Adrenal gland (tissue), 12 donors: ENCODE measurements around the gene ERBB2. TPM values are rescaled to one million over a fixed set of nuclear protein-coding genes. Genes with fewer than 3 reads are reported as not detected.
"Not testable (repeated sequence)": the region's sequence is repeated elsewhere in the genome, so short reads cannot be mapped to it uniquely, and the experiment has no call there.

Source experiments
- DNase-seq, 7 donors: peaks; one replicate each; pipeline ENCODE4 v3.0.0-alpha.2; 2019 to 2020
- H3K27ac ChIP-seq, 5 donors: fragments of 200-600 bp; sonication (generic) in 4 of 5; 1 replicate in 3 of 5; 2 replicates in 2 of 5; pipeline versions ENCODE4 v1.5.1 to v1.8.0; 2016 to 2020; ENCODE audit warnings: mild to moderate bottlenecking in 1 of 5
- H3K27me3 ChIP-seq: fragments of 200-600 bp; 2 replicates; pipeline ENCODE4 v1.8.0; 2021
- H3K36me3 ChIP-seq, 2 donors: fragments of 200-600 bp; replicated peaks in 1 of 2; 1 replicate in 1 of 2; 2 replicates in 1 of 2; pipeline versions ENCODE4 v1.5.1 to v1.8.0; 2018 to 2022
- H3K4me1 ChIP-seq, 2 donors: fragments of 200-600 bp; replicated peaks in 1 of 2; 1 replicate in 1 of 2; 2 replicates in 1 of 2; pipeline versions ENCODE4 v1.5.1 to v1.8.0; 2018 to 2021
- H3K4me3 ChIP-seq, 4 donors: fragments of 200-600 bp; sonication (generic) in 3 of 4; one replicate each; pipeline ENCODE4 v1.5.1; 2016 to 2018
- H3K9me3 ChIP-seq, 3 donors: fragments of 200-600 bp; sonication (generic) in 1 of 3; replicated peaks in 1 of 3; 1 replicate in 2 of 3; 2 replicates in 1 of 3; pipeline versions ENCODE4 v1.5.1 to v1.8.0; 2016 to 2021
- POLR2A ChIP-seq, 2 donors: fragments of 450-650 bp; IDR thresholded peaks; one replicate each; pipeline ENCODE4 v1.6.1; 2017; ENCODE audit warnings: antibody characterized with exemption in 2 of 2, mild to moderate bottlenecking in 2 of 2, moderate library complexity in 1 of 2
- WGBS, 4 donors: extraction: QIAGEN DNeasy Blood & Tissue Kit in 2 of 4; methylation state at CpG; one replicate each; pipeline versions ENCODE4 v1.1.5 to v1.1.7; 2013 to 2017; 5-methylcytosine and 5-hydroxymethylcytosine counted together
- intact Hi-C, 2 donors: fragments of 100-400 bp; cut with DNase I; formaldehyde crosslinking; loops; one replicate each; pipeline versions ENCODE4 v1.14.1 to v1.15.0; 2022 to 2023
- polyA plus RNA-seq, 3 donors: library from polyadenylated mRNA; stranded (reverse); fragments of 200-250 nt in 2 of 3; fragments of 350-450 nt in 1 of 3; fragmentation: Illumina TruSeq in 1 of 3; extraction: RNeasy Lipid Tissue Mini Kit (QIAGEN cat#74804) in 1 of 3; gene quantifications; one replicate each; pipeline ENCODE4 v1.2.3, GENCODE V29; 2013 to 2014
- total RNA-seq, 9 donors: library from RNA; depleted of rRNA in 4 of 9; stranded (reverse); fragments of >200 nt in 4 of 9; fragments of 120-200 nt in 1 of 9; fragmentation: NEBNext Ultra II Directional in 1 of 9; extraction: Animal tissue kit (Norgen Biotek cat#: 25700) in 1 of 9; gene quantifications; one replicate each; pipeline versions ENCODE4 v1.1.0 to v1.2.4, GENCODE V29; 2013 to 2023
- TF ChIP-seq, protein P1 (sequence below), 6 experiments: fragments of 450-650 bp in 4 of 6; fragments of 200-600 bp in 2 of 6; sonication (generic) in 1 of 6; IDR thresholded peaks; 1 replicate in 5 of 6; 2 replicates in 1 of 6; pipeline versions ENCODE4 v1.5.1 to v1.8.0; 2016 to 2021; ENCODE audit warnings: antibody characterized with exemption in 6 of 6, mild to moderate bottlenecking in 2 of 6, moderate library complexity in 1 of 6
- donor health status: healthy with polysubstance abuse.
- donor health status: Bipolar disorder and iron deficiency.
- donor health status: DM: yes; HTN: yes; CAD: no.
- donor health status: DM: no; HTN: no; CAD: no.
- donor health status: DM: no; HTN: no; CAD: no.
- donor health status: DM: yes; HTN: yes; CAD: no.

Gene ERBB2
- total and polyA plus RNA-seq, 12 donors, result 4.8 to 16.9 (median 11.9) TPM

DNA sequence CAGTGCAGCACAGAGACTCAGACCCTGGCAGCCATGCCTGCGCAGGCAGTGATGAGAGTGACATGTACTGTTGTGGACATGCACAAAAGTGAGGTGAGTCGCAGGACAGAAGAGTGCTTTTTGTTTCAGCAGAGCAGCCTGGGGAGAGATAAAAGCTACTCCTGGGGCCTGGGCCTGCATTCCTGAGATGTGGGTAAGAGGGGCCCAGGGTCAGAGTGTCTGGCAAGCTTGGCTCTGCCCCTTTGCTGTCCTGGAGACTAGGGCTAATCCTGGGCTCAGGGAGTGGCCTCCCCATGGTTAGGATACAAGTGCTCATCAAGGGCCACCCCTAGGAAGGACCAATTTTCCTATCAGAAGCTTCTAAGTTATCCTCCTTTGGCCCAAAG, 4.8 kb upstream of the ERBB2 start:
- no peak overlapping the region for H3K27ac ChIP-seq
- no peaks in the 10 kb centered on the region for H3K4me1 ChIP-seq
- TF ChIP-seq, protein P1, sequence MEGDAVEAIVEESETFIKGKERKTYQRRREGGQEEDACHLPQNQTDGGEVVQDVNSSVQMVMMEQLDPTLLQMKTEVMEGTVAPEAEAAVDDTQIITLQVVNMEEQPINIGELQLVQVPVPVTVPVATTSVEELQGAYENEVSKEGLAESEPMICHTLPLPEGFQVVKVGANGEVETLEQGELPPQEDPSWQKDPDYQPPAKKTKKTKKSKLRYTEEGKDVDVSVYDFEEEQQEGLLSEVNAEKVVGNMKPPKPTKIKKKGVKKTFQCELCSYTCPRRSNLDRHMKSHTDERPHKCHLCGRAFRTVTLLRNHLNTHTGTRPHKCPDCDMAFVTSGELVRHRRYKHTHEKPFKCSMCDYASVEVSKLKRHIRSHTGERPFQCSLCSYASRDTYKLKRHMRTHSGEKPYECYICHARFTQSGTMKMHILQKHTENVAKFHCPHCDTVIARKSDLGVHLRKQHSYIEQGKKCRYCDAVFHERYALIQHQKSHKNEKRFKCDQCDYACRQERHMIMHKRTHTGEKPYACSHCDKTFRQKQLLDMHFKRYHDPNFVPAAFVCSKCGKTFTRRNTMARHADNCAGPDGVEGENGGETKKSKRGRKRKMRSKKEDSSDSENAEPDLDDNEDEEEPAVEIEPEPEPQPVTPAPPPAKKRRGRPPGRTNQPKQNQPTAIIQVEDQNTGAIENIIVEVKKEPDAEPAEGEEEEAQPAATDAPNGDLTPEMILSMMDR (IDR thresholded peaks at IDR 0.05), result no peak
- no peak for TF ChIP-seq POLR2A (IDR thresholded peaks at IDR 0.05)
- H3K36me3 ChIP-seq, result no peaks in the 10 kb centered on the region
- H3K4me3 ChIP-seq, result no peak overlapping the region
- WGBS, 4 donors, result 83 to 87% (median 86%) methylated on average over 2 of the region's 2 CpGs
- H3K9me3 ChIP-seq, result no peaks in the 10 kb centered on the region
- intact Hi-C loops, result no loop called here
- no peak for DNase-seq
- H3K27me3 ChIP-seq, result peaks cover 12% of the 10 kb centered on the region

DNA sequence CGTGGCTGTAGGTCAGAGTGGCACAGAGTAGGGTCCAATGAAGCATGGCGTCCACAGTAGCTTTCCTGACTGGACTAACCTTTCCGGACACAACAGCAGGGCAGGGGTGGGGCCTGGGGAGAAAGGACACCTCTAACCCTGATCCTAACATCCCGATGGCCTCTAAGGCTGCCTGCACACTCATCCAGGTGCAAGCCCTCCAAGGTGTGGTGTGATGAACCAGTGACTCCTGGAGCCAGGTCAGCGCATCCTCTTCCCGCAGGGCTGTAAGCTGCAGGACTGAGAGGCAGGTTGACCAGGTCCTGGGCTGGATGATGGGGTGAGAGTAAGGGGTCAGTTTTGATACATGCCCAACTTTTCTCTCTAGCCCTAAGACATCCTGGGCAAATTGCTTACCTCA, 3.1 kb upstream of the ERBB2 start:
- intact Hi-C loops, result no loop called here
- no peaks in the 10 kb centered on the region for H3K36me3 ChIP-seq
- no peak for DNase-seq
- TF ChIP-seq, protein P1 (IDR thresholded peaks at IDR 0.05), result no peak
- TF ChIP-seq POLR2A (IDR thresholded peaks at IDR 0.05), result no peak
- no peak overlapping the region for H3K27ac ChIP-seq
- no peaks in the 10 kb centered on the region for H3K4me1 ChIP-seq
- WGBS, 4 donors, result 79 to 84% (median 82%) methylated on average over 5 to 6 of the region's 6 CpGs
- no peaks in the 10 kb centered on the region for H3K9me3 ChIP-seq
- peaks cover 16% of the 10 kb centered on the region for H3K27me3 ChIP-seq
- no peak overlapping the region for H3K4me3 ChIP-seq

DNA sequence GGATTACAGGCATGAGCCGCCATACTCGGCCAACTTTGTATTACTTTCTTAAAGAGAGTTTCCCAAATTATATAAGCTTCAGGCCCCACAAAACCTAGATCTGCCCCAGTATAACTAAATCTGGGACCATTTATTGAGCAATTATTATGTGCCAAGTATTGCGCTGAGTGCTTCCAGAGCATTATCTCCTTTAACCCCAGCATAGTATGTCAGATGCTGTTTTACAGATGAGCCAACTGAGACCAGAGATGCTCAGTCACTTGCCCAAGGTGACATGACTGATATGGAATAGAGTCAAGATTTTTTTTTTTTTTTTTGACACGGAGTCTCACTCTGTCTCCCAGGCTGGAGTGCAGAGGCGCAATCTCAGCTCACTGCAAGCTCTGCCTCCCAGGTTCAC, 1.9 kb upstream of the ERBB2 start:
- H3K9me3 ChIP-seq, result no peaks in the 10 kb centered on the region
- H3K4me3 ChIP-seq, result no peak overlapping the region
- no peak for DNase-seq
- TF ChIP-seq POLR2A (IDR thresholded peaks at IDR 0.05), result no peak
- TF ChIP-seq, protein P1 (IDR thresholded peaks at IDR 0.05), result no peak
- WGBS, 4 donors, result 84 to 96% (median 92%) methylated on average over 5 of the region's 5 CpGs
- H3K27me3 ChIP-seq, result peaks cover 16% of the 10 kb centered on the region
- no peak overlapping the region for H3K27ac ChIP-seq
- intact Hi-C loops, result no loop called here
- no peaks in the 10 kb centered on the region for H3K4me1 ChIP-seq
- no peaks in the 10 kb centered on the region for H3K36me3 ChIP-seq

DNA sequence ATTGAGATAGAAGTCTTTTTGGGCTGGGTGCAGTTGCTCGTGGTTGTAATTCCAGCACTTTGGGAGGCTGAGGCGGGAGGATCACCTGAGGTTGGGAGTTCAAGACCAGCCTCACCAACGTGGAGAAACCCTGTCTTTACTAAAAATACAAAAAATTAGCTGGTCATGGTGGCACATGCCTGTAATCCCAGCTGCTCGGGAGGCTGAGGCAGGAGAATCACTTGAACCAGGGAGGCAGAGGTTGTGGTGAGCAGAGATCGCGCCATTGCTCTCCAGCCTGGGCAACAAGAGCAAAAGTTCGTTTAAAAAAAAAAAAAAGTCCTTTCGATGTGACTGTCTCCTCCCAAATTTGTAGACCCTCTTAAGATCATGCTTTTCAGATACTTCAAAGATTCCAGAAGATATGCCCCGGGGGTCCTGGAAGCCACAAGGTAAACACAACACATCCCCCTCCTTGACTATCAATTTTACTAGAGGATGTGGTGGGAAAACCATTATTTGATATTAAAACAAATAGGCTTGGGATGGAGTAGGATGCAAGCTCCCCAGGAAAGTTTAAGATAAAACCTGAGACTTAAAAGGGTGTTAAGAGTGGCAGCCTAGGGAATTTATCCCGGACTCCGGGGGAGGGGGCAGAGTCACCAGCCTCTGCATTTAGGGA, 577 bp upstream of the ERBB2 start:
- WGBS, 4 donors, result 60 to 69% (median 62%) methylated on average over 11 of the region's 11 CpGs
- Histone ChIP-seq H3K27ac (peak overlapping the region in 1 of 5 donors; percentile 23), H3K27me3 (peaks cover 16% of the 10 kb centered on the region), H3K4me3 (peak overlapping the region in 2 of 4 donors; percentile 16 to 62)
- H3K9me3 ChIP-seq, H3K4me1 ChIP-seq, intact Hi-C loops, H3K36me3 ChIP-seq, DNase-seq: not testable (repeated sequence)
